Nephron progenitor cell (in vitro differentiated cells): Measurements from ENCODE around the gene ZFPM1.

ENCODE experiments used
- DNase-seq: peaks from one replicate; pipeline ENCODE4 v3.0.0; 2021
- H3K27ac Mint-ChIP-seq: 2 replicates; pipeline ENCODE4 v1.8.0; 2021; ENCODE audit warnings: mild to moderate bottlenecking, moderate library complexity, mixed read lengths
- H3K27me3 Mint-ChIP-seq: 2 replicates; pipeline ENCODE4 v1.8.0; 2021; ENCODE audit warnings: mild to moderate bottlenecking, low read depth, mixed read lengths; ENCODE audit not compliant: poor library complexity
- H3K36me3 Mint-ChIP-seq: 2 replicates; pipeline ENCODE4 v1.8.0; 2021; ENCODE audit warnings: low read depth, mixed read lengths
- H3K4me1 Mint-ChIP-seq: 2 replicates; pipeline ENCODE4 v1.8.0; 2021; ENCODE audit warnings: mixed read lengths
- H3K4me3 Mint-ChIP-seq: 2 replicates; pipeline ENCODE4 v1.8.0; 2021; ENCODE audit warnings: mild to moderate bottlenecking, moderate library complexity, mixed read lengths
- H3K9me3 Mint-ChIP-seq: 2 replicates; pipeline ENCODE4 v1.8.0; 2021; ENCODE audit warnings: mild to moderate bottlenecking, moderate library complexity, mixed read lengths
- TF ChIP-seq, protein P1 (sequence below): fragments of 200-600 bp; sonication (generic); IDR thresholded peaks from 2 replicates; pipeline ENCODE4 v1.5.0; 2021; ENCODE audit warnings: antibody characterized with exemption

ZFPM1 gene

GRCh38 chr16:88533932-88534637 is 81.0 kb downstream of the ZFPM1 start:
- Mint-ChIP-seq H3K4me1 (peaks cover 38% of the 10 kb centered on the region), H3K27ac (no peak overlapping the region), H3K36me3 (peaks cover 7% of the 10 kb centered on the region), H3K4me3 (no peak overlapping the region), H3K9me3 (no peaks in the 10 kb centered on the region), H3K27me3 (peaks cover 27% of the 10 kb centered on the region)
- TF ChIP-seq, protein P1, sequence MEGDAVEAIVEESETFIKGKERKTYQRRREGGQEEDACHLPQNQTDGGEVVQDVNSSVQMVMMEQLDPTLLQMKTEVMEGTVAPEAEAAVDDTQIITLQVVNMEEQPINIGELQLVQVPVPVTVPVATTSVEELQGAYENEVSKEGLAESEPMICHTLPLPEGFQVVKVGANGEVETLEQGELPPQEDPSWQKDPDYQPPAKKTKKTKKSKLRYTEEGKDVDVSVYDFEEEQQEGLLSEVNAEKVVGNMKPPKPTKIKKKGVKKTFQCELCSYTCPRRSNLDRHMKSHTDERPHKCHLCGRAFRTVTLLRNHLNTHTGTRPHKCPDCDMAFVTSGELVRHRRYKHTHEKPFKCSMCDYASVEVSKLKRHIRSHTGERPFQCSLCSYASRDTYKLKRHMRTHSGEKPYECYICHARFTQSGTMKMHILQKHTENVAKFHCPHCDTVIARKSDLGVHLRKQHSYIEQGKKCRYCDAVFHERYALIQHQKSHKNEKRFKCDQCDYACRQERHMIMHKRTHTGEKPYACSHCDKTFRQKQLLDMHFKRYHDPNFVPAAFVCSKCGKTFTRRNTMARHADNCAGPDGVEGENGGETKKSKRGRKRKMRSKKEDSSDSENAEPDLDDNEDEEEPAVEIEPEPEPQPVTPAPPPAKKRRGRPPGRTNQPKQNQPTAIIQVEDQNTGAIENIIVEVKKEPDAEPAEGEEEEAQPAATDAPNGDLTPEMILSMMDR = no peak
- DNase-seq = peak; percentile 90

DNA sequence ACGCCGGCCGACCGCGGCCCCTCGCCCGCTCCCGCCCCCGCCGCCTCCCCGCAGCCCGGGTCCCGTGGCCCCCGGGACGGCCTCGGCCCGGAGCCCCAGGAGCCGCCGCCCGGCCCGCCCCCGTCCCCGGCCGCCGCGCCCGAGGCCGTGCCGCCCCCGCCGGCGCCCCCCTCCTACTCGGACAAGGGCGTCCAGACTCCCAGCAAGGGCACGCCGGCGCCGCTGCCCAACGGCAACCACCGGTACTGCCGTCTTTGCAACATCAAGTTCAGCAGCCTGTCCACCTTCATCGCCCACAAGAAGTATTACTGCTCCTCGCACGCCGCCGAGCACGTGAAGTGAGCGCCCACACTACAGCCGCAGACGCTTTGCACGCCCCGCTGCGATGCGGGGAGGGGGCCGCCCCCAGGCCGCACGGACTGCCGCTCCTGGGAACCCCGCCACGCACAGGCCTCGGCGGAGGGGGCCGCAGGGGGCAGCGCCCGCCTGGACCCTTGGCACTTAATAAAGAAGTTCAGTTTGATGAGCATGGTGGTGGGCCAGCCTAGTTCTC is 81.6 kb downstream of the ZFPM1 start:
- H3K4me3 Mint-ChIP-seq = peak overlapping the region; percentile 81
- H3K9me3 Mint-ChIP-seq = no peaks in the 10 kb centered on the region
- TF ChIP-seq, protein P1 = no peak
- H3K36me3 Mint-ChIP-seq = peaks cover 4% of the 10 kb centered on the region
- H3K27me3 Mint-ChIP-seq = peaks cover 31% of the 10 kb centered on the region
- H3K4me1 Mint-ChIP-seq = peaks cover 32% of the 10 kb centered on the region
- DNase-seq = peak; percentile 65
- H3K27ac Mint-ChIP-seq = no peak overlapping the region

- Mint-ChIP-seq H3K27ac (no peak overlapping the region), H3K9me3 (no peaks in the 10 kb centered on the region), H3K27me3 (peaks cover 33% of the 10 kb centered on the region), H3K36me3 (peaks cover 4% of the 10 kb centered on the region), H3K4me1 (peaks cover 29% of the 10 kb centered on the region), H3K4me3 (peak overlapping the region; percentile 81)
- DNase-seq = no peak
- TF ChIP-seq, protein P1 = no peak
Measured at GRCh38 chr16:88535191-88535856, 82.2 kb downstream of the ZFPM1 start.

DNA sequence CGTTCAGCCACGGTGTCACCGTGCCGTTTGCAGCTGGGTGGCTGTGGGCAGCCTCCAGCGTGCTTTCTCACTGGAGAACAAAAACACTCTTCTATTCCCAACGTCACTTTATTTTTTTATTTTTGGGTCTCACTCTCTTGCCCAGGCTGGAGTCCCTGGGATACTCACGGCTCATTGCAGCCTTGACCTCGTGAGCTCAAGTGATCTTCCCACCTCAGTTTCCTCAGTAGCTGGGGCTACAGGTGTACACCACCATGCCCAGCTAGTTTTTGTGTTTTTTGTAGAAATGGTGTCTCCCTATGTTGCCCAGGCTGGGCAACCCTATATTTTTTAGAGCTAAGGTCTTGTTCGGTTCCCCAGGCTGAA is 82.8 kb downstream of the ZFPM1 start:
- TF ChIP-seq, protein P1 = no peak
- H3K4me3 Mint-ChIP-seq = peak overlapping the region; percentile 81
- H3K36me3 Mint-ChIP-seq = peaks cover 4% of the 10 kb centered on the region
- H3K4me1 Mint-ChIP-seq = peaks cover 24% of the 10 kb centered on the region
- no peak for DNase-seq
- no peaks in the 10 kb centered on the region for H3K9me3 Mint-ChIP-seq
- no peak overlapping the region for H3K27ac Mint-ChIP-seq
- peaks cover 33% of the 10 kb centered on the region for H3K27me3 Mint-ChIP-seq

GRCh38 chr16:88536510-88536909 is 83.4 kb downstream of the ZFPM1 start:
- Mint-ChIP-seq H3K4me3 (peak overlapping the region; percentile 81), H3K36me3 (peaks cover 4% of the 10 kb centered on the region), H3K9me3 (no peaks in the 10 kb centered on the region), H3K4me1 (peaks cover 17% of the 10 kb centered on the region), H3K27me3 (peaks cover 33% of the 10 kb centered on the region), H3K27ac (no peak overlapping the region)
- no peak for DNase-seq
- TF ChIP-seq, protein P1 = no peak
